GM23338 (cell line): ENCODE results near the gene ESR1. TPM values are rescaled to one million over a fixed set of nuclear protein-coding genes. Genes with fewer than 3 reads are reported as not detected.

Source experiments
- ATAC-seq: fragments of 200-7000 bp; cut with Tn5 transposase; 3 replicates; pipeline ENCODE4 v1.9.1; 2020
- DNase-seq: peaks from one replicate; pipeline ENCODE4 v3.0.0-alpha.2; 2015; ENCODE audit warnings: low spot score
- H2AFZ ChIP-seq: fragments of 200-600 bp; sonication (generic); 2 replicates; pipeline ENCODE4 v1.8.0; 2016; ENCODE audit warnings: antibody characterized with exemption, mild to moderate bottlenecking, moderate library complexity
- H3F3A ChIP-seq: fragments of 200-600 bp; sonication (generic); replicated peaks from 2 replicates; pipeline ENCODE4 v1.8.0; 2017; ENCODE audit warnings: antibody characterized with exemption, mixed run types, low read depth
- H3K27ac ChIP-seq: fragments of 200-600 bp; sonication (generic); 2 replicates; pipeline ENCODE4 v1.6.1; 2016; ENCODE audit warnings: low read depth
- H3K27me3 ChIP-seq: fragments of 200-600 bp; sonication (generic); 2 replicates; pipeline ENCODE4 v1.8.0; 2016; ENCODE audit warnings: mild to moderate bottlenecking, mixed run types, moderate library complexity; ENCODE audit not compliant: insufficient read depth
- H3K36me3 ChIP-seq: fragments of 200-600 bp; sonication (generic); 2 replicates; pipeline ENCODE4 v1.8.0; 2016; ENCODE audit warnings: mild to moderate bottlenecking; ENCODE audit not compliant: insufficient read depth
- H3K4me1 ChIP-seq: fragments of 200-600 bp; sonication (generic); 2 replicates; pipeline ENCODE4 v1.8.0; 2016; ENCODE audit warnings: mild to moderate bottlenecking, moderate library complexity; ENCODE audit not compliant: insufficient read depth
- H3K4me2 ChIP-seq: fragments of 200-600 bp; sonication (generic); 2 replicates; pipeline ENCODE4 v1.7.1; 2017; ENCODE audit warnings: mixed run types
- H3K4me3 ChIP-seq: fragments of 200-600 bp; sonication (generic); 2 replicates; pipeline ENCODE4 v1.6.1; 2016; ENCODE audit warnings: mixed run types
- H3K79me2 ChIP-seq: fragments of 200-600 bp; sonication (generic); replicated peaks from 2 replicates; pipeline ENCODE4 v1.8.0; 2017; ENCODE audit warnings: mild to moderate bottlenecking; ENCODE audit not compliant: insufficient read depth
- H3K9me2 ChIP-seq: fragments of 200-600 bp; sonication (generic); 2 replicates; pipeline ENCODE4 v1.8.0; 2017; ENCODE audit not compliant: insufficient read depth
- H4K20me1 ChIP-seq: fragments of 200-600 bp; sonication (generic); replicated peaks from 2 replicates; pipeline ENCODE4 v1.8.0; 2017; ENCODE audit warnings: mild to moderate bottlenecking; ENCODE audit not compliant: insufficient read depth
- H3K27ac Mint-ChIP-seq: 2 replicates; pipeline ENCODE4 v1.8.0; 2020; ENCODE audit warnings: inconsistent platforms, mild to moderate bottlenecking, moderate library complexity, mixed read lengths
- H3K27me3 Mint-ChIP-seq: 3 replicates; pipeline ENCODE4 v1.8.0; 2022; ENCODE audit warnings: low read depth, mild to moderate bottlenecking, moderate library complexity, mixed read lengths, inconsistent platforms; ENCODE audit not compliant: insufficient read depth, poor library complexity
- H3K36me3 Mint-ChIP-seq: 3 replicates; pipeline ENCODE4 v1.8.0; 2021; ENCODE audit warnings: low read depth, mild to moderate bottlenecking, inconsistent platforms, moderate library complexity, mixed read lengths
- H3K4me1 Mint-ChIP-seq: 3 replicates; pipeline ENCODE4 v1.8.0; 2020; ENCODE audit warnings: mild to moderate bottlenecking, inconsistent platforms, mixed read lengths
- H3K4me3 Mint-ChIP-seq: 3 replicates; pipeline ENCODE4 v1.8.0; 2021; ENCODE audit warnings: moderate library complexity, mild to moderate bottlenecking, inconsistent platforms, mixed read lengths
- H3K9me3 Mint-ChIP-seq: 3 replicates; pipeline ENCODE4 v1.8.0; 2020; ENCODE audit warnings: moderate library complexity, mild to moderate bottlenecking, inconsistent platforms, mixed read lengths
- CREB1 ChIP-seq: fragments of 250-450 bp; sonication (Bioruptor Pico); IDR thresholded peaks from 2 replicates; pipeline ENCODE4 v1.5.0; 2020; ENCODE audit warnings: low read depth, mild to moderate bottlenecking, moderate library complexity
- CTCF ChIP-seq, 2 experiments: fragments of 200-600 bp in 1 of 2; sonication (generic) in 1 of 2; conservative IDR thresholded peaks; 2 replicates each; pipeline versions ENCODE4 v1.5.1 to v1.6.1; 2016 to 2017; ENCODE audit warnings: antibody characterized with exemption in 2 of 2, low read depth in 2 of 2, mild to moderate bottlenecking in 2 of 2, moderate library complexity in 1 of 2
- ETS1 ChIP-seq: IDR thresholded peaks from 2 replicates; pipeline ENCODE4 v1.6.1; 2016; ENCODE audit warnings: antibody characterized with exemption
- EZH2 ChIP-seq: fragments of 200-600 bp; sonication (generic); IDR thresholded peaks from one replicate; pipeline ENCODE4 v1.8.0; 2017; ENCODE audit warnings: antibody characterized with exemption, mild to moderate bottlenecking, low read depth; ENCODE audit not compliant: unreplicated experiment
- EZH2phosphoT487 ChIP-seq: fragments of 200-600 bp; sonication (generic); IDR thresholded peaks from one replicate; pipeline ENCODE4 v1.8.1; 2018; ENCODE audit warnings: antibody characterized with exemption; ENCODE audit not compliant: unreplicated experiment
- POLR2AphosphoS5 ChIP-seq: IDR thresholded peaks from 2 replicates; pipeline ENCODE4 v1.6.1; 2016; ENCODE audit warnings: antibody characterized with exemption, low read depth
- ZNF114 ChIP-seq: fragments of 250-450 bp; sonication (Bioruptor Pico); IDR thresholded peaks from 2 replicates; pipeline ENCODE4 v1.5.0; 2020; ENCODE audit warnings: mild to moderate bottlenecking, moderate library complexity
- ZNF462 ChIP-seq: fragments of 250-450 bp; sonication (Bioruptor Pico); IDR thresholded peaks from 2 replicates; pipeline ENCODE4 v1.5.0; 2020; ENCODE audit warnings: mild to moderate bottlenecking, moderate library complexity
- polyA plus RNA-seq: library from polyadenylated mRNA; unstranded; fragments of >200 nt; fragmentation: Nextera tagmentation; extraction: Ambion mirVana; gene quantifications from 2 replicates; pipeline ENCODE4 v1.2.1, GENCODE V29; 2016
- total RNA-seq: library from RNA; depleted of rRNA; stranded (reverse); fragments of >200 nt; shearing (Covaris generic); gene quantifications from 2 replicates; pipeline ENCODE4 v1.2.3, GENCODE V29; 2014

The ESR1 gene
- total and polyA plus RNA-seq, 2 experiments from 2014 or later, result 0.94 TPM; not detected in 1

- H3K4me2 ChIP-seq, result no peak overlapping the region
- Mint-ChIP-seq H3K27ac (no peak overlapping the region), H3K9me3 (no peaks in the 10 kb centered on the region), H3K4me1 (no peaks in the 10 kb centered on the region), H3K4me3 (no peak overlapping the region), H3K36me3 (no peaks in the 10 kb centered on the region), H3K27me3 (peaks cover 2% of the 10 kb centered on the region)
- no peaks in the 10 kb centered on the region for H3K79me2 ChIP-seq
- no peak overlapping the region for H2AFZ ChIP-seq
- no peak overlapping the region for H3K27ac ChIP-seq
- TF ChIP-seq POLR2AphosphoS5 (no peak), ZNF462 (CRISPR knock-in tag) (no peak), ZNF114 (CRISPR knock-in tag) (no peak), ETS1 (no peak), EZH2 (no peak), CREB1 (CRISPR knock-in tag) (no peak), EZH2phosphoT487 (no peak), CTCF (conservative IDR thresholded peaks at IDR 0.05; ENCODE audit: low read depth in 2 of 2) (no peak)
- no peak overlapping the region for H3K4me3 ChIP-seq
- H3K36me3 ChIP-seq, result no peaks in the 10 kb centered on the region
- H3F3A ChIP-seq, result no peaks in the 10 kb centered on the region
- H3K4me1 ChIP-seq, result no peaks in the 10 kb centered on the region
- DNase-seq (no peak), ATAC-seq (no peak)
- no peaks in the 10 kb centered on the region for H3K9me2 ChIP-seq
- H3K27me3 ChIP-seq, result no peaks in the 10 kb centered on the region
- H4K20me1 ChIP-seq, result no peaks in the 10 kb centered on the region
These were observed 300.5 kb downstream of the ESR1 start for GRCh38 chr6:152107973-152108372.
